T1000 (cell line): ENCODE results near the gene TSPAN11.

Experiments used
- DNase-seq: peaks from one replicate; lab custom pipeline; 2025; ENCODE audit warnings: mixed read lengths; lab: John Stamatoyannopoulos, UW

The TSPAN11 gene

GRCh38 chr12:30959778-30960177 is 33.2 kb downstream of the TSPAN11 start:
- DNase-seq: no peak

- no peak for DNase-seq
Measured at GRCh38 chr12:30961030-30961429, 34.5 kb downstream of the TSPAN11 start.

GRCh38 chr12:30962047-30962446 is 35.5 kb downstream of the TSPAN11 start:
- DNase-seq: no peak

- no peak for DNase-seq
Measured at GRCh38 chr12:30963709-30964564, 37.4 kb downstream of the TSPAN11 start.

- DNase-seq: no peak
Measured at GRCh38 chr12:30964896-30965612, 38.5 kb downstream of the TSPAN11 start.

- DNase-seq: no peak
Measured at GRCh38 chr12:30965613-30965985, 39.1 kb downstream of the TSPAN11 start.

GRCh38 chr12:30967026-30967425 is 40.5 kb downstream of the TSPAN11 start:
- no peak for DNase-seq

GRCh38 chr12:30968211-30968610 is 41.7 kb downstream of the TSPAN11 start:
- no peak for DNase-seq

GRCh38 chr12:30969006-30969405 is 42.5 kb downstream of the TSPAN11 start:
- no peak for DNase-seq

GRCh38 chr12:30969606-30970395 is 43.3 kb downstream of the TSPAN11 start:
- DNase-seq: no peak

- DNase-seq: no peak
Measured at GRCh38 chr12:30970559-30971197, 44.1 kb downstream of the TSPAN11 start.

- DNase-seq: no peak
Measured at GRCh38 chr12:30972035-30972434, 45.5 kb downstream of the TSPAN11 start.

- DNase-seq: no peak
Measured at GRCh38 chr12:30973175-30973574, 46.6 kb downstream of the TSPAN11 start.

- no peak for DNase-seq
Measured at GRCh38 chr12:30973830-30974229, 47.3 kb downstream of the TSPAN11 start.

- no peak for DNase-seq
Measured at GRCh38 chr12:30974746-30975500, 48.4 kb downstream of the TSPAN11 start.

GRCh38 chr12:30975581-30975980 is 49.0 kb downstream of the TSPAN11 start:
- no peak for DNase-seq

- no peak for DNase-seq
Measured at GRCh38 chr12:30976206-30976605, 49.7 kb downstream of the TSPAN11 start.

- DNase-seq: no peak
Measured at GRCh38 chr12:30977124-30977523, 50.6 kb downstream of the TSPAN11 start.

- DNase-seq: no peak
Measured at GRCh38 chr12:30977537-30978349, 51.2 kb downstream of the TSPAN11 start.

- no peak for DNase-seq
Measured at GRCh38 chr12:30978639-30979038, 52.1 kb downstream of the TSPAN11 start.
